Neural progenitor cell (in vitro differentiated cells): ENCODE data around the gene CTF1. TPM values are rescaled to one million over a fixed set of nuclear protein-coding genes. Genes with fewer than 3 reads are reported as not detected.
A peak's percentile ranks its signal among the peaks of the same experiment; 100 is the strongest.

ENCODE experiments used
- DNase-seq: peaks from one replicate; pipeline ENCODE4 v3.0.0-alpha.2; 2016; ENCODE audit warnings: low spot score
- H2AFZ ChIP-seq: fragments of 200-600 bp; sonication (generic); replicated peaks from 2 replicates; pipeline ENCODE4 v1.6.1; 2016; ENCODE audit warnings: antibody characterized with exemption
- H3F3A ChIP-seq: fragments of 200-600 bp; sonication (generic); 2 replicates; pipeline ENCODE4 v1.6.1; 2016; ENCODE audit warnings: antibody characterized with exemption, low read depth
- H3K27ac ChIP-seq: fragments of 200-600 bp; sonication (generic); 2 replicates; pipeline ENCODE4 v1.5.1; 2016; ENCODE audit warnings: mild to moderate bottlenecking
- H3K27me3 ChIP-seq: fragments of 200-600 bp; sonication (generic); 2 replicates; pipeline ENCODE4 v1.6.1; 2016; ENCODE audit warnings: mild to moderate bottlenecking, moderate library complexity
- H3K36me3 ChIP-seq: fragments of 200-600 bp; sonication (generic); 2 replicates; pipeline ENCODE4 v1.5.1; 2016
- H3K4me1 ChIP-seq: fragments of 200-600 bp; sonication (generic); 2 replicates; pipeline ENCODE4 v1.6.1; 2016; ENCODE audit warnings: mixed run types
- H3K4me2 ChIP-seq: fragments of 200-600 bp; sonication (generic); 2 replicates; pipeline ENCODE4 v1.6.1; 2016
- H3K4me3 ChIP-seq: fragments of 200-600 bp; sonication (generic); 2 replicates; pipeline ENCODE4 v1.5.1; 2016
- H3K79me2 ChIP-seq: fragments of 200-600 bp; sonication (generic); 2 replicates; pipeline ENCODE4 v1.6.1; 2016; ENCODE audit warnings: low read depth
- H3K9ac ChIP-seq: fragments of 200-600 bp; sonication (generic); 2 replicates; pipeline ENCODE4 v1.6.1; 2016
- H3K9me3 ChIP-seq: fragments of 200-600 bp; sonication (generic); 2 replicates; pipeline ENCODE4 v1.5.1; 2016; ENCODE audit warnings: low read depth
- H4K20me1 ChIP-seq: fragments of 200-600 bp; sonication (generic); 2 replicates; pipeline ENCODE4 v1.6.1; 2016; ENCODE audit warnings: low read depth
- H3K27ac Mint-ChIP-seq: 3 replicates; pipeline ENCODE4 v1.8.0; 2021; ENCODE audit warnings: mixed read lengths
- H3K27me3 Mint-ChIP-seq: 2 replicates; pipeline ENCODE4 v1.8.0; 2022; ENCODE audit warnings: low read depth, mild to moderate bottlenecking, inconsistent platforms, moderate library complexity, mixed read lengths; ENCODE audit not compliant: insufficient read depth
- H3K36me3 Mint-ChIP-seq: 3 replicates; pipeline ENCODE4 v1.8.0; 2021; ENCODE audit warnings: mixed read lengths
- H3K4me1 Mint-ChIP-seq: 3 replicates; pipeline ENCODE4 v1.8.0; 2021; ENCODE audit warnings: mixed read lengths
- H3K4me3 Mint-ChIP-seq: 3 replicates; pipeline ENCODE4 v1.8.0; 2021; ENCODE audit warnings: mild to moderate bottlenecking, moderate library complexity, mixed read lengths
- H3K9me3 Mint-ChIP-seq: 3 replicates; pipeline ENCODE4 v1.8.0; 2020; ENCODE audit warnings: mixed read lengths
- CTCF ChIP-seq: fragments of 200-600 bp; sonication (generic); IDR thresholded peaks from 2 replicates; pipeline ENCODE4 v1.5.1; 2017; ENCODE audit warnings: antibody characterized with exemption, mild to moderate bottlenecking
- EZH2 ChIP-seq: fragments of 200-600 bp; sonication (generic); IDR thresholded peaks from 2 replicates; pipeline ENCODE4 v1.6.1; 2017; ENCODE audit warnings: antibody characterized with exemption, mild to moderate bottlenecking, moderate library complexity
- EZH2phosphoT487 ChIP-seq: fragments of 200-600 bp; sonication (generic); IDR thresholded peaks from 2 replicates; pipeline ENCODE4 v1.6.1; 2017; ENCODE audit warnings: antibody characterized with exemption
- total RNA-seq: library from RNA; depleted of rRNA; stranded (reverse); fragments of >200 nt; gene quantifications from 2 replicates; pipeline ENCODE4 v1.2.3, GENCODE V29; 2015; ENCODE audit warnings: low replicate concordance

Gene CTF1
- total RNA-seq, 1 donor from 2014 or later = 0.39 TPM

GRCh38 chr16:30921748-30922419 lies 25.5 kb downstream of the CTF1 start:
- peaks cover 13% of the 10 kb centered on the region for H3F3A ChIP-seq

DNA sequence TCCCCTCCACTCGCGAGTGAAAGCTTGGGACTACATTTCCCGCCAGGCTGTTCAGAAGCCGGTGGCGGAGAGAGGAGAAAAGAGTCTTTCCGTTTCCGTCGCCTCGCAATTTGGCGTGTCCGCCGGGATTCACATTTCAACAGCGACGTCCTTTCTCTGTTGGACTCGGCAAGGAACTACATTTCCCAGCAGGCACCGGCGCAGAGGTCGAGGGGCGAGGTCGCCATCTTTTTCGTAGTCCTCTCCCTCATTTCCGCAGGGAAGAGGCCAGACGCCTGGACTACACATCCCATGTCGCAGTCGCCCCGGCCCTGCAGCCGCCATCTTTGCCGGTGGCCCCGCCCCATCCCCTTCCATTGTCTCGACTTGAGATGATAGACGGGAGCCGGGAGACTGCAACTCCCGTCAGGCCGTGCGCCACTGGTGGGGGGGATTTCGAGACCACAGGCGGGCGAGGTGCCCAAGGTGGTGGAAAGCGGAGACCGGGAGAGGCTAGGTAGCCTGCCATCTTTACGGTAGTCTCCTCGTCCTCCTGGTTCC lies 26.1 kb downstream of the CTF1 start:
- TF ChIP-seq EZH2phosphoT487 = no peak
- TF ChIP-seq EZH2 = no peak
- no peak for TF ChIP-seq CTCF
- H3K4me3 ChIP-seq = peak overlapping the region; percentile 77
- peaks cover 14% of the 10 kb centered on the region for H3K27me3 Mint-ChIP-seq
- H3K9me3 Mint-ChIP-seq = no peaks in the 10 kb centered on the region
- H3K27me3 ChIP-seq = no peaks in the 10 kb centered on the region
- H3K4me1 ChIP-seq = no peaks in the 10 kb centered on the region
- peaks cover 28% of the 10 kb centered on the region for H3K79me2 ChIP-seq
- H3K36me3 ChIP-seq = no peaks in the 10 kb centered on the region
- H4K20me1 ChIP-seq = peaks cover 21% of the 10 kb centered on the region
- DNase-seq = peak; percentile 100
- H3K4me2 ChIP-seq = peak overlapping the region; percentile 74
- peak overlapping the region; percentile 43 for H3K9ac ChIP-seq
- H2AFZ ChIP-seq = peak overlapping the region; percentile 92
- H3K36me3 Mint-ChIP-seq = peaks cover 2% of the 10 kb centered on the region
- peak overlapping the region; percentile 88 for H3K27ac ChIP-seq
- peak overlapping the region; percentile 100 for H3K4me3 Mint-ChIP-seq
- peaks cover 7% of the 10 kb centered on the region for H3F3A ChIP-seq
- peak overlapping the region; percentile 100 for H3K27ac Mint-ChIP-seq
- H3K9me3 ChIP-seq = no peaks in the 10 kb centered on the region
- peaks cover 21% of the 10 kb centered on the region for H3K4me1 Mint-ChIP-seq

More at GRCh38 chr16:30921748-30922419, 25.5 kb downstream of the CTF1 start:
- Mint-ChIP-seq H3K4me3 (peak overlapping the region; percentile 100), H3K27ac (peak overlapping the region; percentile 100), H3K27me3 (peaks cover 17% of the 10 kb centered on the region), H3K36me3 (peaks cover 2% of the 10 kb centered on the region), H3K9me3 (no peaks in the 10 kb centered on the region), H3K4me1 (peaks cover 18% of the 10 kb centered on the region)
- Histone ChIP-seq H3K4me2 (peak overlapping the region; percentile 74), H2AFZ (peak overlapping the region; percentile 65), H3K27ac (no peak overlapping the region), H3K4me3 (peak overlapping the region; percentile 61), H4K20me1 (peaks cover 15% of the 10 kb centered on the region), H3K79me2 (peaks cover 28% of the 10 kb centered on the region), H3K9me3 (no peaks in the 10 kb centered on the region), H3K27me3 (no peaks in the 10 kb centered on the region), H3K4me1 (peaks cover under 1% of the 10 kb centered on the region), H3K9ac (peak overlapping the region; percentile 2), H3K36me3 (no peaks in the 10 kb centered on the region)
- no peak for TF ChIP-seq EZH2
- TF ChIP-seq CTCF = peak; percentile 94
- peak; percentile 98 for DNase-seq

GRCh38 chr16:30922960-30923535 lies 26.6 kb downstream of the CTF1 start:
- Histone ChIP-seq H3K9ac (peak overlapping the region; percentile 43), H3K4me1 (no peaks in the 10 kb centered on the region), H4K20me1 (peaks cover 26% of the 10 kb centered on the region), H3K4me2 (peak overlapping the region; percentile 95), H3K27ac (peak overlapping the region; percentile 88), H2AFZ (peak overlapping the region; percentile 92), H3K79me2 (peaks cover 28% of the 10 kb centered on the region), H3K27me3 (no peaks in the 10 kb centered on the region), H3F3A (peaks cover 5% of the 10 kb centered on the region), H3K4me3 (peak overlapping the region; percentile 77), H3K36me3 (no peaks in the 10 kb centered on the region), H3K9me3 (no peaks in the 10 kb centered on the region)
- peaks cover 16% of the 10 kb centered on the region for H3K27me3 Mint-ChIP-seq
- DNase-seq = peak; percentile 100
- peaks cover 2% of the 10 kb centered on the region for H3K36me3 Mint-ChIP-seq
- H3K4me1 Mint-ChIP-seq = peaks cover 21% of the 10 kb centered on the region
- peak overlapping the region; percentile 100 for H3K27ac Mint-ChIP-seq
- peak overlapping the region; percentile 100 for H3K4me3 Mint-ChIP-seq
- no peaks in the 10 kb centered on the region for H3K9me3 Mint-ChIP-seq
- TF ChIP-seq EZH2phosphoT487 = no peak
- TF ChIP-seq CTCF = no peak
- no peak for TF ChIP-seq EZH2
